Activated naive CD4-positive, alpha-beta T cell treated with anti-CD3 and anti-CD28 coated beads, Interleukin-2, amount 50 U/mL, for 24 hours (primary cell): ENCODE data around the gene PRR7.

Experiments
- H3K27ac Mint-ChIP-seq: one replicate; pipeline ENCODE4 v1.8.0; 2021; ENCODE audit warnings: mild to moderate bottlenecking, mixed read lengths
- H3K27me3 Mint-ChIP-seq: one replicate; pipeline ENCODE4 v1.8.0; 2021; ENCODE audit warnings: mixed read lengths
- H3K36me3 Mint-ChIP-seq: one replicate; pipeline ENCODE4 v1.8.0; 2021; ENCODE audit warnings: mixed read lengths
- H3K4me1 Mint-ChIP-seq: one replicate; pipeline ENCODE4 v1.8.0; 2021; ENCODE audit warnings: mixed read lengths
- H3K4me3 Mint-ChIP-seq: one replicate; pipeline ENCODE4 v1.8.0; 2021; ENCODE audit warnings: mild to moderate bottlenecking, mixed read lengths
- H3K9me3 Mint-ChIP-seq: one replicate; pipeline ENCODE4 v1.8.0; 2021; ENCODE audit warnings: mixed read lengths

PRR7 gene

DNA sequence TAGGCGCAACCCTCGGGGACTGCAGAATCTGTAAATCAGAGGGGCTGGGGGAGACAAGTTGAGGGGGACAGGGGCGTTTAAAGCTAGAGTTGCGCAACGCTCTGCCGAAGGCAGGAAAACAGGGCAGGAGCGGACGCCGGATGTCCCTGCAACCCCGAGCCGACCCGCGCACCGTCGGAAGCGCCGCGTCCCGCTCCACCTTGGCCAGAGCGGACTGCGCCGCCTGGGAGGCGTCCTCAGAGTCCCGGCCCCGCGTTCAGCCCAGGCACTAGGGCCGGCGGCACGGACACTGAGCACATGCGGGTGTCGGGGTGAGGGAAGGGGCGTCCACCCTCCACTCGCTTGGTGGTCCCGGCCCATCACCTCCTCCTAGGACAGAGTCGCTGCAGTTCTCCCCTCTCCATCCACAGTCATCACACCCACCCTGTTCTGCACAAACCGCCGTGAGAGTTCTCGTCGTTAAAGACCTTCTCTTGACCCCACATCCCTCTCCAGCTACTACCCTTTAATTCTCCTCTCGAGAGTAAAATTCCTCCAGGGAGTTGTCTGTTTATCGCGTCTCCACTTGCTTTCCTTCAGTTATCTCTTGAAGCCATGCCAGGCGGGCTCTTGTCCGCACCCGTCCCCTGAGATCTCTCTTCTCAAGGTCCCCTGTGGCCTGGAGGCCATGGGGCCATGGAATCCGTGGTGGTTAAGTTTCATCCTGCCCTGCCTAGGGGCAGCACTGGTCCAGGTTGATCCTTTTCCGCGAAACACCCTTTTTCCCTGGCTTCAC lies 51.6 kb downstream of the PRR7 start:
- H3K36me3 Mint-ChIP-seq = no peaks in the 10 kb centered on the region
- peak overlapping the region; percentile 35 for H3K27ac Mint-ChIP-seq
- no peaks in the 10 kb centered on the region for H3K27me3 Mint-ChIP-seq
- H3K9me3 Mint-ChIP-seq = no peaks in the 10 kb centered on the region
- peak overlapping the region; percentile 85 for H3K4me3 Mint-ChIP-seq
- peaks cover 19% of the 10 kb centered on the region for H3K4me1 Mint-ChIP-seq

DNA sequence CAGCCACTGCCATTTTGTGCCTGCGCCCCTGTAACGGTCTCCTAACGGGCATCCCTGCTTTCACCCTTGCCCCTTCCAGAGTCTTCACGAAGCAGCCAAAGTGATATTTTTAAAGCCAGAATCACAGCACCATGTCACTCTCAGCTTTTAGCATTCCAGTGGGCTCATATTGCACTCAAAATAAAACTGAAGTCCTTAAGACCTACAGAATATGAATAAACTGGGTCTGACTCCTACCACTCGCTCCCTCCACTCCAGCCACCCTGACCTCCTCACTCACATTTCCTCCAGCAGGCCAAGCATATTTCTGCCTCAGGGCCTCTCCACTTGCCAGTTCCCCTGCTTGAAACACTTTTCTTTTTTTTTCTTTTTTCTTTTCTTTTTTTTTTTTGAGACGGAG lies 53.2 kb downstream of the PRR7 start:
- Mint-ChIP-seq H3K36me3 (no peaks in the 10 kb centered on the region), H3K4me1 (peaks cover 15% of the 10 kb centered on the region), H3K27ac (no peak overlapping the region), H3K27me3 (no peaks in the 10 kb centered on the region), H3K4me3 (no peak overlapping the region), H3K9me3 (no peaks in the 10 kb centered on the region)

DNA sequence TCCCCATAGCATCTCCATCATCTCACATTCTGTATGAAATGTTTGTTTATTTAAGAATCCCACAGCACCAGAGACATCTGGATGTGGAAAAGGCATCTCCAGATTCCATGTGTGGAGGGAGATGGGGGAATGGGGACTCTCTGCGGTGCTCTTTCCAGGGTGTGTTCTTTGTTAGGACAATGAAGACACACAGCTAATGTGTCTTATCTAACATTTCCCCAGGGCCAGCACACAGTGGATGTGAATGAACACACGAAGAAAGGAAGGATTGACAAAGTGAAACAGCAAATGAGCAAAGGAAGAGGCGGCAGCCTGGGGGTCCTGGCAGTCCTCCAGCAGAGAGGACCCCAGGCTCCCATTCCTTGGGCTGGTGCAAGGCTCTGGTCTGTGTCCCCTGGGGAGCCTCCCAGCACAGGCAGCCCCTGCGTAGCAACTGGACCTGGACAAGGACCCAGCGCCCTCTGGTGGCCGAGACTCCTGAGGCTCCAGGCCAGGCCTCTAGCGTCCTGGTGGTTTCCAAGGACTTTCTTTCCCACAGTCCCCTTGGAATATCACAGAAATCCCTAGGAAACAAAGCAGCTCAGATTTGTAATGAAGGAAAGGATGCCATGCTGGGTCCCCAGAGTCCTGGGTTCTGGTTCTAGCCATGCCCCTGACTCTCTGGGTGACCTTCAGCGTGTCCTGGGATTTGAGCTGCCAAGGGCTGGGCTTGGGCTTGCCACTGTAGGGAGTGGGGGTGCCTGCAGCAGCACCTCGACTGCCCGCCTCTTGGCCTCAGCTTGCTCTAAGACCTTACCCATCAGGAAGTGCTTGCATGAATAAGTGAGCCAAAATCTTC lies 54.3 kb downstream of the PRR7 start:
- no peaks in the 10 kb centered on the region for H3K9me3 Mint-ChIP-seq
- no peaks in the 10 kb centered on the region for H3K27me3 Mint-ChIP-seq
- no peaks in the 10 kb centered on the region for H3K36me3 Mint-ChIP-seq
- H3K27ac Mint-ChIP-seq = peak overlapping the region; percentile 19
- no peak overlapping the region for H3K4me3 Mint-ChIP-seq
- H3K4me1 Mint-ChIP-seq = peaks cover 15% of the 10 kb centered on the region

DNA sequence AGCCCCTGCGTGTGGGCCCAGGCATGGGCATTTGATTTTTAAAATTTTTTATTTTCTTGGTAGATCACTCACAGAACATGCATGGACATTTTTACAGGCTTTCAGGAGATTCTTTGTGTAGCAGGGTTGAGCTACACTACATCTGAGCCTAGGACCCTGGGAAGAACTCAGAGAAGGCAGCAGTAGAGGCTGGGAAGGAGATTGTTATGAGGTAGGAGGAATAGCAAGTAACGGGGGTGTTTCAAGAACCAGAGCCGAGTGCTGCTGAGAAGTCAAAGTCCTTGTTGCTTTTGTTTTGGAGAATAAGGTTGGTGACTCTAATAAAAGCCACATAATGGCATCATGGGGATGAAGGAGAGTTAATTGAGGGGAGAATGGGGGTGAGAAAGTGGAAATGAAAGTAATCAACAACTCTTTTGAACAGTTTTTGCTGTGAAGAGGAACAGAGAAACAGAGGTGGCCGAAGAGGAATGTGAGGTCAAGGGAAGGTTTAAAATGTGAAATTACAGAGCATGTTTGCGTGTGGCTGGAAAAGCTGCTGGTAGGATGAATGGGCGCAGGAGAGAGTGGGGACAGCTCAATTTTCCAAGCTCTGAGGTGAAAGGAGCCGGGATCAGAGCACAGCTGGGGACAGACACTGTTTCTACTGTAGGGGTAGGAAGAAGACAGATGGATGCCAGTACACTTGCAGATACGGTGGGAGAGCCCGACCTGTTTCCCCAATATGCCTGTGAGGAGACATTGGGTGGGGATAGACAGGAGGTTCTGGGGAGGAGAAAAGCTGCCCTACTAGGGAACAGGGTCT lies 55.5 kb downstream of the PRR7 start:
- no peak overlapping the region for H3K27ac Mint-ChIP-seq
- no peaks in the 10 kb centered on the region for H3K36me3 Mint-ChIP-seq
- H3K4me1 Mint-ChIP-seq = peaks cover 12% of the 10 kb centered on the region
- H3K9me3 Mint-ChIP-seq = no peaks in the 10 kb centered on the region
- H3K27me3 Mint-ChIP-seq = no peaks in the 10 kb centered on the region
- H3K4me3 Mint-ChIP-seq = no peak overlapping the region

DNA sequence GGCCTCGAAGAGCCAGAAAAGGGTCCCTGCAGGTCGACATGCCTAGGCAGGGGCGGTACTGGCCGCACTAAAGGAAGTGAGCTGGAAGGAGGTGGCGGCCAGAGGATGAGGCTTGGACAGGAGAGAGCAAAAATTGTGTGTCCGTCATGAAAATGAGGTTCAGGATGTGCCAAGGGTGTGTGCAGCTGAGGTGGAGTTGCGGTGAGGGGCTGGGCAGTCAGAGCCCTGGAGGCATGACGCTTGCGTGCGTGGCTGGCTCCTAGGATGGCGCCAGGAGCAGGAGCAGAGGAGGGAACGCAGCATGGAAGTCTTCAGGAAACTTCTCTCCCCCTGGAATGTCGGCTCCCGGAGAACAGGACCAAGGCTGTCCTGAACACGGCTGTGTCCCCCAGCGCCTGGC lies 56.3 kb downstream of the PRR7 start:
- Mint-ChIP-seq H3K4me3 (no peak overlapping the region), H3K27me3 (no peaks in the 10 kb centered on the region), H3K36me3 (no peaks in the 10 kb centered on the region), H3K9me3 (no peaks in the 10 kb centered on the region), H3K4me1 (peaks cover 12% of the 10 kb centered on the region), H3K27ac (no peak overlapping the region)

DNA sequence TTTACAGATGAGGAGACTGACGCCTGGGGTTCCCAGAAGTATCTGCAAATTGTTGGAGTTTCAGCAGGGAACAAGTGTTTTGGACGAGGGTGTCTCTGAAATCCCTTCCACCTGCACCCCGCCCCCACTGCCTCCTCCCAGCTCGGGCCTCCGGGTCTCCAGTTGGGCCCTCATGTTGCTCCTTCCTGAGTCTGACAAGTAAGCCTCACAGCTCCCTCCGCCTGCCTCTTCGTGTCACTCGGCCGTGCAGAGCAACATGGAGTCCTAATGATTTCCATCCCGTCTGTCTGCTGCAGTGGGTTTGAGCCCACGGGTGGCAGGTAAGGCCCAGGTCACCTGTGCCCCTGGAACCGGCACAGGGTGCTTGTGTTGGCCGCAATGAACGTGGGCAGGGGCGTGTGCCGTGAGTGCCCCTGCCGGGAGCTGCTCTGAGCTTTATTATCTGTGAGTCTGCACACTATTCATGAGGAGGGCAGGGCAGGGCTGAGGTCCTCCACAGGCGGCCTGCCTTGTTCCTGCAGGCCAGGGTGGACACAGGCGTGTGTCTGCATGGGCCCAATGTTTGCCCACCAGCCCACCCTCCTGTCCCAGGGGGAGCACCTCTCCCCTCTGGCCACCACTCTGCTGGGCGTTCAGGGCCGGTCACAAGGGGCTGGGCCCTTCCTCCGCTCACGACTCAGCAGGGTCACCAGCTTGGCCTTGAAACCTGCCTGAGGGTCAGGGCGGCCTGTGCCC lies 56.9 kb downstream of the PRR7 start:
- Mint-ChIP-seq H3K4me1 (peaks cover 8% of the 10 kb centered on the region), H3K27ac (no peak overlapping the region), H3K27me3 (no peaks in the 10 kb centered on the region), H3K4me3 (no peak overlapping the region), H3K9me3 (no peaks in the 10 kb centered on the region), H3K36me3 (no peaks in the 10 kb centered on the region)

DNA sequence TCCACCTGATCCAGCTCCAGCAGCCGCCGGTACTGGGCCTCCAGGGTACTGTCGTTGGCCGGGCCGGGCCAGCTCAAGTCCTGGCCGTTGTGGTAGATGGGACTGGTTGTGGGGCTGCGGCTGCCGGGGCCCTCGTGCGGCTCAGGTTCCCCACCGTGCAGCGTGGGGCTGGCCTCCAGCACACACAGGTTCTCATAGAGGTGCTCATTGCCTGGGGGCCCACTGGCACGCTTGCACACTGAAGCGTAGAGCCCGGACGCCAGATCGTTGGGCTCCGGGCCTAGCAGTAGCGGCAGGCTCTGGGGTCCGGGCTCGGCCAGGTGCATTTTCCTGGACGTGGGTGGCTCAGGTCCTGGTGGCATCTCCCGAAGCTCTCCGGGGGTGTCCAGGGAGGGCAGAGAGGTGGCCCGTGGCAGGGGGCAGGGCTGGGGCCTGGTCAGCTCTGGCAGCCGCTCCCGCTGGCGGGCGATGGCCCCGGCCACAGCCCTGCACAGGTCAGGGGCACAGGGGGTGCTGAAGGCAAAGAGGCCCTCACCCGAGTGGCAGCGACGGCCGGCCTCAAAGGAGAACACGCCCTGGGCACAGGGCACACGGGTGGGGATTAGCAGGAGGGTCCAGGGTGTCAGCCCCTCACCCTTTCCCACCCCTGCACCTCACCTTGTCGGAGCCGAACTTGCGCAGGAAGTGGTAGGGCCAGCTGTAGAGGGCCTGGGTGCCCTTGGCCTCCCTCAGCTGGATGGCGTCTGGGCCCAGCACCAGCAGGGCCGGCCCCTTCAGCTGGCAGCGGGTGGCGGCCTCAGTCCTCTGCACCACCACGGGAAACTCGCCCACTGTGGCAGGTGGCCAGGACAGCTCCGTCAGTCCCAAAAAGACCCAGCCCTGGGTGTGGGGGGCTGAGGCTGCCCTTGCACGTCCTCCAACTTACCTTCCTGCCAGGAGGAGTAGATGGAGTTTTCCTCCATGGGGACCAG lies 57.8 kb downstream of the PRR7 start:
- H3K4me3 Mint-ChIP-seq = no peak overlapping the region
- no peaks in the 10 kb centered on the region for H3K27me3 Mint-ChIP-seq
- no peak overlapping the region for H3K27ac Mint-ChIP-seq
- H3K4me1 Mint-ChIP-seq = peaks cover 3% of the 10 kb centered on the region
- H3K9me3 Mint-ChIP-seq = no peaks in the 10 kb centered on the region
- no peaks in the 10 kb centered on the region for H3K36me3 Mint-ChIP-seq

DNA sequence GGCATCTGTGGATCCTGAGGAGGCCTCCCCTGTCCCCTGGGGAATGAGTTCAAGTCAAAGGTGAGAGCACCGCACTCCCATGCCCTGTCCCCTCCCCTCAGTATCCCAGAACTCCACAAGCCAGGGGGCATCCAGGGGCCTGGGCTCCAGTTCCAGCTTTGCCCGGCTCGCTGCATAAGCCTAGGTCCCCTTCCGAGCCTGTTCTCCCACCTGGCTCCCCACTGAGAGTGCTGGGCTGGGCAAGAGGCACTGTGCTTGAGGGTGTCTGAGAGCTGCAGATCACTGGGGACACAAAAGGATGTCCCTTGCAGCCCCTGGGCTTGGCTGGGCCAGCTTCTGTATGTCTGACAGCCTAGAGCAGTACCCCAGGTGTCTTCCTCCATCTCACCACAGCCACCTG lies 58.5 kb downstream of the PRR7 start:
- Mint-ChIP-seq H3K27ac (no peak overlapping the region), H3K9me3 (no peaks in the 10 kb centered on the region), H3K36me3 (no peaks in the 10 kb centered on the region), H3K4me1 (peaks cover 7% of the 10 kb centered on the region), H3K4me3 (no peak overlapping the region), H3K27me3 (no peaks in the 10 kb centered on the region)
